Hematopoietic multipotent progenitor cell treated with erythropoietin and hydrocortisone succinate and interleukin-3 and kit ligand, for 15 days (in vitro differentiated cells): Measurements from ENCODE around the gene FANCE.
"Not testable (repeated sequence)": the region's sequence is repeated elsewhere in the genome, so short reads cannot be mapped to it uniquely, and the experiment has no call there.

Source experiments
- DNase-seq: peaks from one replicate; pipeline ENCODE4 v3.0.0-alpha.2; 2015; ENCODE audit warnings: low spot score

Gene FANCE

DNA sequence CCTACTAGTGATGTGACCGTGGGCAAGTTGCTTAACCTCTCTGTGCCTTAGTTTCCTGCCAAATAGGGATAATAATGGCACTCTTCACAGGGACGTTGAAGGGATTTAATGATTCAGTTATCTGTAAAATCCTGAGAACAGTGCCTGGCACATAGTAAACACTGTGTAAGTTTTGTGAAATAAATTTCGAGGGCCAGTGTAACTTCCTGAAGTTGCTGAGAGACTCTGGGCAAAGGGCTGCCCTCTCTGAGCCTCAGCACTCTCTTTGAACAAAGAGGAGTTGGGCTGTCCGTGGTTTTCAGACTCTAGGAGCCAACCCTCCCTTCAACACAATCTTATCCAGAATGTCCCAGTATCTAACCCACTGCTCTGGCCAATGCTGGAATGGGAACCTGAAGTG, 47.2 kb downstream of the FANCE start:
- no peak for DNase-seq

DNA sequence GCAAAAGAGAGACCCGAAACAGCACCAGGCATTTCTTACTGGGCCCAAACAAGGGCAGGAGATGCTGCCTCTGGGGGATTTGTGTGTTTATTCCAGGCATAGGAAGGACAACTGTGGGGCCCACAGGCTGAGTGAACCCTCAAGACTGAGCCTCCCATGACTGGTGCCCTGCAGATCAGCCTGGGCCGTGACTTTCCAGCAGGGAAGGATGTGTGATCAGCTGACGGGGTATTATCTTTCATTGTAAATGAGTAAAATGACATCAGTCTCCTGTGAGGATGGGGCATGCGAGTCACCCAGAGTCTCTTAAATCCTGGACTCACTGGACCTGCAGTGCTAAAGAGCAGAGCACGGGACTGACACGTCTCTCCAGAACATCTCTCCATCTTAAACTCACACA, 48.6 kb downstream of the FANCE start:
- DNase-seq: no peak

DNA sequence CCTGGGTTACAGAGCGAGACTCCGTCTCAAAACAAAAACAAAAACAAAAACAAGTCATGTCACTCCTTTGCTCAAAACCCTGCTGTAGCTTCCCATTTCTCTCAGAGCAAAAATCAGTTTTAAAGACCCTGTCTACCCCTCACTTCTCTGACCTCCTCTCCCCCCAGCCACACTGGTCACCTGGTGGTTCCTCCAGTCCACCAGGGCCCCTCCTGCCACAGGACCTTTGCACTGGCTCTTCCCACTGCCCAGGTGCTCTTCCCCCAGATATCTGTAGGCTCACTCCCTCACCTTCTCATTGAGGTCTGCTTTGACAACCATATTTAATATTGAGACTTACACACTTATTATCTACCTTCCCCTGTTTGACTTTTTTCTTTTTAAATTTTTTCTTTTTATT, 49.6 kb downstream of the FANCE start:
- DNase-seq: no peak

DNA sequence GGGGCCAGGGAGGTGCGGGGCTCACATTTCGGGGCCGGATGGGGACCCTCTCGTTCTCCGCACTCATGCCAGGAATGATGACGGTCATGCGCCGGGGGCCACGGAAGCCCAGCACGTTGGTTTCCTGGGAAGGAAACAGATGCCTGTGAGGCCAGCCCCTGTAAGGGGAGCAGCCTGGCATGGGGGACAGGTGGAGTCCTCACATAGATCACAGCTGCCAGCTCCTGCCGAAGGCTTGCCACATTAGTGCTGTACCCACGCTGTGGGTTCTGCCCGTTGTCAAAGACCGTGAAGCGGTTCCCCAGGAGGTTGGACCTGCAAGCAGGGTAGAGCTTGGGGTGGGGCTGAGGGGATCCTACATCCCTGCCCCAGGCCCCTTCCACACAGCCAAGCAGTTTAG, 51.4 kb downstream of the FANCE start:
- DNase-seq: no peak

DNA sequence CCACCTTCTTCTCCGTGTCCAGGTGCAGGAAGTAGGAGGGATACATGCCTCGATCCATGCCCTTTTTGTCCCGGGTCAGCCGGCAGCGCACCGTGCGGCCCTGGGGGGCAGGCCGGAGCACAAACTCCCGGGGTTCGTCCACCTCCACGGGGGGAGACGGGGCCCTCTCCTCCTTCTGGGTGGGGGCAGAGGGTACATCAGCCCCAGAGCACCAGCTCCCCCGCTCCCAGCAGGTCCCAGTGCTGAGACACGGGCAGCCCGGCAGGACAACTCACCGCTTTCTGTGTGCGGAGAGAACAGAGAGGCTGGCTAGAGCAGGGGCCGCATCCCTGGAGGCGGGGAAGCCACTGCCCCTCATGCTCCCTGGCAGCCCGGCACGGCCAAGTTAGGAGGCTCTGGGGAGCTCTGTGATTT, 53.9 kb downstream of the FANCE start:
- DNase-seq: no peak

DNA sequence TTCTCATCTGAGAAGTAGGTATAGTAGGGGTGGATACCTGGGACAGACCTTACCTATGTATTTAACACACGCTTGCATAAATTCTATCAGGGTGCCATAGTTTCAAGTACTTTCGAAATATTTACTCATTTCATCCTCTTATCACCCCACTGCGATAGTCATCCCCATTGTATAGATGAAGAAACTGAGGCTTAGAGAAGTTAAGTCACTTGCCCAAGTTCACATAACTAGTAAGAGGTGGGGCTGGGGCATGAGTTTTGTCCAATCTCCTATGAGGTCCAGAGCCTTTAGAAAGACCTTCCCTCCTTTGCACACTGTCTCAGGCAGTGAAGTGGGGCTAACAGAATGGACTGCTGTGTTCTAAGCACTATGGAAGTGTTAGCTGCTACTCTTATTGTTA, 54.4 kb downstream of the FANCE start:
- no peak for DNase-seq

DNA sequence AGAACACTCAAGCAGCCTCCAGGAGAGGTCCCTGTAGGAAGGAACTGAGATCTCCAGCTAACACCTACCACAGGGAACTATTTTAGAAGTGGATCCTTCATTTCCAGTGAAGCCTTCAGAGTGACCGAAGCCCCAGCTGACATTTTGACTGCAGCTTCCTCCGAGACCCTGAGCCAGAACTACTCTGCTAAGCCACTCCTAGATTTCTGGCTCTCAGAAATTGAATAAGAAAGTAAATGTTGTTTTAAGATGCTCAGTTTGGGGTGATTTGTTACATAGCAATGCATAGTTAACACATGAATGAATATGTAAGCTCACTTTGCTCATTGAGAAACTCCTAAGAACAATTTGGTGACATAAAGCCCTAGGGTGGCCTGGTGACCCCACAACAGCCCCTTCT, 55.1 kb downstream of the FANCE start:
- no peak for DNase-seq

DNA sequence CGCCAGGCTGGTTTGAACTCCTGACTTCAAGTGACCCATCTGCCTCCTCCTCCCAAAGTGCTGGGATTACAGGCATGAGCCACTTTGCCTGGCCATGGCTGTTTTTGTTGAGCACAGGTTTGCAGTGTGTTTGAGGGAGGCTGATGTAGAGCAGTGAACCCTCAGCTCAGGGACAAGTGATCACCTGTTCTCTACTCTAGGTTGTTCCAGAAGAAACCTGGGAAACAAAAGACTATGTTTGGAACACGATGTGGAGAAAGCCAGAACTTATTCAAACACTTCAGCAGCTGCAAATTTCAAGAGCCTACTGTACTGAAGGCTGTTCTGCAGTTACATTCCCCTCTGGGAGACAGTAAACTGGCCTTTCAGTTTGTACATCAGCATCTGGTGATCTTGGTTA, 55.9 kb downstream of the FANCE start:
- no peak for DNase-seq

DNA sequence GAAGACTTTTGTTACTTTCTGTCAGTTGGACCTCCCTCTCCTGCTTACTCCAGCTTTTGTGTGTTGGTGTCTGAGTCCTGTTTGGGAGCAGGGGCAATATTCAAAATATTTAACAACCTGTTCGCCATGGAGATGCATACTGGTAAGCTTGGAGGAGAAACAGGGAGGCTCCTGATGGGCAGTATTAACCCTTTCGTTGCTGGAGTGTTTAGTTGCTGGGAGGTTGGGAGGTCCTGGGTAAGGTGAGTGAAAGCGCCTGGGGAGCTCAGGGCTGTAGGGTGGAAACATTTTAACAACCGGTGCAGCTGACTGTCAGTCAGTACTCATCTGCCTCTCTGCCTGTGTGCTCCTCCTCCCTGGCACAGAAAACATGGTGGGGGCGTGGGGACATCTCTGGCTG, 56.4 kb downstream of the FANCE start:
- DNase-seq: no peak

DNA sequence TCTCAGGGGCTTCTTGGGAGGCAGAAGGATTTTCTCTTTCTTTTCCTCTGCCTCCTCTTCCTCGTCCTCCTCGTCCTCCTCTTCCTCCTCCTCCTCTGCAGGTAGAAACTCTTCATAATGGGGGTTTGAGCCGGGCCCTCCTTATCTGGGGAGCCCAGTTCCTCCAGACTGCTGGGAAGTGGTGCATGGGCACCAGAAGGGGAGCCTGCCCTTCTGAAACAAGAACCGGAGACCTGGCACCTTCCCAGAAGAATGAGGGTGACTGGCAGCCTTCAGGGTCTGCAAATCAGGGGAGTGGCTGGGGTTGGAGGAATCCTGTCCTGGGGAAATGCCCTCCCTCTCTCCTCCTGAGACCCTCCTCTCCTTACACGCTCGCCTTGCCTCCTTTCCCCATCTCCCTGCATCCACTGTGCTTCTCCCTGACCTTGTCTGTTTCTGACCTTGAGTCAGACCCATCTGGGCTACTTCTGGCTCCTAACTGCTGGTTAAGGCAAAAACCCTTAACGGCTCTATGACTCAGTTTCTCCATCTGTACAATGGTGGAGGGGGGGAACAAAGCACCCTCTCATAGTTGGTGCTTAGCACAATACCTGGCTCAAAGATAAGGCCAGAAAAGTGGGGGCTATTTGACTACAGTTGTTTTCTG, 58.9 kb downstream of the FANCE start:
- no peak for DNase-seq

DNA sequence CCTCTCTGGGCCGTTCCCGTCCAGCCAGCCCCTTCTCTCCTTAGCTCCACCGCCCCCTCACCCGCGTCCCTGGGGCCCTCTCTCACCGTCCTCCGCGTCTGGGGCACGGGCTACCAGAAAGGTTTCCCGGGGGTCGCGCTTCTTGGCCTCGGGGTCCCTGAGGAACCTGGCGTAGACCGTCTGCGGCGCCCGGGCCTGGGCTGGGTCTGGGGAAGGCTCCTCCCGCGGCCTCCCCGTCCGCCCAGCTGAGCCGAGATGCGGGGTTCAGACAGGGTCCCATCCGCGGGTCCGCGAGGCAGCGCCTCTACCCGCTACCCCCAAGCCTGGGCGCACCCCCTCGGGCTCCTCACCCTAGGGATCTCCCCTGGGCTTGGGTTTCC, 59.4 kb downstream of the FANCE start:
- no peak for DNase-seq

DNA sequence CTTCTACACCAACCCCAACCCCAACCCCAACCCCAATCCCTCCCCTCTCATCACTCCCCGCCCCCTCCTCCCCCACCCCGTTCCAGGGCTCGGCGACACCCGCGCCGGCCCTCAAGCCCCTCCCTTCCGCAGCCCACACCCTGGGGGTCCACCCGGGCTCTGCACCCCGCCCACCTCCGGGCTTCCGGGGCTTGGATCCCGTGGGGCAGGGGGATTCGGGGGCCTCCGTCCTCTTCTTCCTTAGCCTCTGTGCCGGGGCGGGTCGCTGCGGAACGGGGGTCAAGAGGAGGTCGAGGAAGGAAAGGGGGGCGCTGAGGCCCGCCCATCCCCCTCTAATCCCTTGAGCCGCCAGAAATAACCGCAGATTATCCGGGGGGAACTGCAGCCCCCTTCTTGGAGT, 59.9 kb downstream of the FANCE start:
- DNase-seq: no peak

DNA sequence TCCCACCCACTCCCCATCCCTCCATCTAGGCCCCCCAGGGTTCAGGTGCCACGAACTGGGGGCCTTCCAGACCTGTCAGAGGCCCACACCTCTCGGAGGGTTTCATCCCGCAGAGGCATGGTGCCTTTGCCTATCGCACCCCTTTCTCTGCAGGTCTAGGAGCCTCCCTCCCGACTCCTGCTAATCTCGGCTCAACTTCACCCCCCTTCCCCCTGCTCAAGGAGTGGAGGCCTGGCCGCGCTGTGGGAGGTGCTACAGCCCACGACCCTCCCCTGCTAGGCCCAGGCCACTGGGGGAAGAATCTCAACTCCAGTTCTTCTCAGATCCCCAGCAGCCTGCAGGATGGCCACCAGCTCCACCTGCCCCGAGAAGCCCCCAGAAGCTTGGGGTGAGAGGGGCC, 60.6 kb downstream of the FANCE start, which contains the start of gene TULP1:
Gene TULP1, minus strand, starts transcription at position 157 of the 400 bp plus-strand sequence. Its CDS starts 38 bp downstream, at position 119.
- DNase-seq: no peak

DNA sequence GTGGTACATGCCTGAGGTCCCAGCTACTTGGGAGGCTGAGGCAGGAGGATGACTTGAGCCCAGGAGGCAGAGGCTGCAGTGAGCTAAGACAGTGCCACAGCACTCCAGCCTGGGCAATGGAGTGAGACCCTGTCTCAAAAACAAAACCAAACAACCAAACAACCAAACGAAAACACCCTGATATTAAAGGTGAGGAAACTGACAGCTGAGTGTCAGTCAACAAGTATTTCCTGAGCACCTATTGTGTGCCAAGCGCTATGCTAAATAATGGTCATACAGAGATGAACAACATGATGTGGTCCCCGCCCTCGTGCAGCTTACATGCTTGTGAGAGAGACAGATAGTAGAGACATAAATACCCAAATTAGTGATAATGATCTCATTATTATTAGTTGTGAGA, 62.4 kb downstream of the FANCE start:
- DNase-seq: no peak

DNA sequence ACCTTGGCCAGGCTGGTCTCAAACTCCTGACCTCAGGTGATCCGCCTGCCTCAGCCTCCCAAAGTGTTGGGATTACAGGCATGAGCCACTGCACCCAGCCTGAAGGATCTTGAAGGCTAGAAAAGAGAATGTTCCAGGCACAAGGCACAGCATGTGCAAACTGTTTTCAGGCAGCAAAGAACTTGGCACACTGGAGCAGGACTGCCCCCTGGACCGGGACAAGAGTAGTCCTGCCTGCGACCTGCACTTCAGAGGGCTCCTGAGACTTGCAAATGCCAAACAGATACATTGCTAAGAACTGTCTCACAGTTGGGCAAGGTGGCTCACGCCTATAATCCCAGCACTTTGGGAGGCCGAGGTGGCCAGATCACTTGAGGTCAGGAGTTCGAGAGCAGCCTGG, 63.8 kb downstream of the FANCE start:
- not testable (repeated sequence) for DNase-seq
